SU-DHL-6 (cell line): Measurements from ENCODE around the gene PRR3.
A peak's percentile ranks its signal among the peaks of the same experiment; 100 is the strongest.

Source experiments
- H2AFZ ChIP-seq: fragments of 200-600 bp; sonication (generic); 2 replicates; pipeline ENCODE4 v1.6.1; 2014; ENCODE audit warnings: low read depth, mild to moderate bottlenecking, moderate library complexity, mixed read lengths, antibody characterized with exemption, low read length; ENCODE audit not compliant: severe bottlenecking
- H3F3A ChIP-seq: fragments of 200-600 bp; shearing (Covaris generic); 2 replicates; pipeline ENCODE4 v1.6.0; 2016; ENCODE audit warnings: antibody characterized with exemption, mild to moderate bottlenecking; ENCODE audit not compliant: insufficient read depth
- H3K27ac ChIP-seq: fragments of 200-600 bp; sonication (generic); 2 replicates; pipeline ENCODE4 v1.5.1; 2016; ENCODE audit warnings: low read depth, mild to moderate bottlenecking, low read length, moderate library complexity, mixed read lengths
- H3K27me3 ChIP-seq: fragments of 200-600 bp; sonication (generic), shearing (Covaris generic); 2 replicates; pipeline ENCODE4 v1.6.0; 2014; ENCODE audit warnings: mild to moderate bottlenecking, low read length
- H3K36me3 ChIP-seq: fragments of 200-600 bp; sonication (generic); 2 replicates; pipeline ENCODE4 v1.6.1; 2014; ENCODE audit warnings: mild to moderate bottlenecking, low read length, mixed read lengths
- H3K4me2 ChIP-seq: fragments of 300-600, 200-600 bp; shearing (Covaris generic), sonication (generic); 2 replicates; pipeline ENCODE4 v1.6.0; 2014; ENCODE audit warnings: low read length, low read depth, mild to moderate bottlenecking; ENCODE audit not compliant: poor library complexity, severe bottlenecking
- H3K4me3 ChIP-seq: fragments of 200-600 bp; sonication (generic); 2 replicates; pipeline ENCODE4 v1.5.1; 2014; ENCODE audit warnings: antibody characterized with exemption, low read length, mild to moderate bottlenecking, mixed read lengths; ENCODE audit not compliant: insufficient read depth, poor library complexity, severe bottlenecking
- H3K79me2 ChIP-seq: fragments of 200-600 bp; sonication (generic); 2 replicates; pipeline ENCODE4 v1.6.1; 2014; ENCODE audit warnings: mild to moderate bottlenecking, low read length, moderate library complexity; ENCODE audit not compliant: insufficient read depth
- H3K9ac ChIP-seq: fragments of 200-600 bp; sonication (generic); 2 replicates; pipeline ENCODE4 v1.7.0; 2014; ENCODE audit warnings: mild to moderate bottlenecking, low read length
- H3K9me2 ChIP-seq: fragments of 200-600 bp; sonication (generic); replicated peaks from 2 replicates; pipeline ENCODE4 v1.6.1; 2014; ENCODE audit warnings: low read length; ENCODE audit not compliant: insufficient read depth
- H3K9me3 ChIP-seq: fragments of 200-600 bp; sonication (generic); 2 replicates; pipeline ENCODE4 v1.6.1; 2014; ENCODE audit warnings: low read length, mixed read lengths; ENCODE audit not compliant: insufficient read depth
- H4K20me1 ChIP-seq: fragments of 200-600 bp; sonication (generic); 2 replicates; pipeline ENCODE4 v1.6.1; 2014; ENCODE audit warnings: low read depth, mild to moderate bottlenecking, antibody characterized with exemption, low read length, moderate library complexity, mixed read lengths
- CTCF ChIP-seq: fragments of 200-600 bp; sonication (generic); IDR thresholded peaks from one replicate; pipeline ENCODE4 v1.5.1; 2017; ENCODE audit warnings: antibody characterized with exemption, mild to moderate bottlenecking, low read length, moderate library complexity; ENCODE audit not compliant: insufficient read depth, poor library complexity, severe bottlenecking
- EZH2phosphoT487 ChIP-seq: fragments of 200-600 bp; sonication (generic), shearing (Covaris generic); conservative IDR thresholded peaks from 2 replicates; pipeline ENCODE4 v1.6.1; 2018; ENCODE audit warnings: mild to moderate bottlenecking, antibody characterized with exemption, low read length, moderate library complexity, mixed read lengths

PRR3 gene

GRCh38 chr6:30612213-30612612 lies 55.1 kb downstream of the PRR3 start:
- peaks cover 64% of the 10 kb centered on the region for H3F3A ChIP-seq
- H3K27me3 ChIP-seq, result no peaks in the 10 kb centered on the region
- peaks cover 36% of the 10 kb centered on the region for H3K79me2 ChIP-seq
- H2AFZ ChIP-seq, result no peak overlapping the region
- H3K9ac ChIP-seq, result no peak overlapping the region
- no peaks in the 10 kb centered on the region for H3K9me3 ChIP-seq
- peak overlapping the region; percentile 1 for H3K4me2 ChIP-seq
- no peaks in the 10 kb centered on the region for H3K9me2 ChIP-seq
- H3K27ac ChIP-seq, result no peak overlapping the region
- peaks cover 32% of the 10 kb centered on the region for H3K36me3 ChIP-seq
- TF ChIP-seq EZH2phosphoT487, result no peak
- no peaks in the 10 kb centered on the region; the same call in 1 of the 2 replicates for H4K20me1 ChIP-seq
- no peak overlapping the region for H3K4me3 ChIP-seq

- Histone ChIP-seq H3K9ac (no peak overlapping the region), H4K20me1 (no peaks in the 10 kb centered on the region; the same call in 1 of the 2 replicates), H2AFZ (no peak overlapping the region), H3K27ac (no peak overlapping the region), H3K9me2 (no peaks in the 10 kb centered on the region), H3F3A (peaks cover 60% of the 10 kb centered on the region), H3K79me2 (peaks cover 36% of the 10 kb centered on the region), H3K9me3 (no peaks in the 10 kb centered on the region), H3K27me3 (no peaks in the 10 kb centered on the region), H3K36me3 (peaks cover 26% of the 10 kb centered on the region), H3K4me3 (no peak overlapping the region), H3K4me2 (peak overlapping the region; percentile 1)
- TF ChIP-seq EZH2phosphoT487 (no peak), CTCF (no peak)
These were observed 55.7 kb downstream of the PRR3 start for GRCh38 chr6:30612687-30613248.
